Spleen (tissue), 7 donors: Measurements from ENCODE around the gene MGST2.

Experiments
- CTCF ChIP-seq, 11 experiments: fragments of 200-600 bp in 7 of 11; fragments of 450-650 bp in 4 of 11; sonication (generic) in 4 of 11; IDR thresholded peaks in 8 of 11; conservative IDR thresholded peaks in 3 of 11; 1 replicate in 7 of 11; 2 replicates in 4 of 11; pipeline versions ENCODE4 v1.4.0 to v1.8.0; 2016 to 2021; ENCODE audit warnings: antibody characterized with exemption in 11 of 11, inconsistent platforms in 4 of 11, mild to moderate bottlenecking in 1 of 11
- POLR2AphosphoS5 ChIP-seq, 3 donors: sonication (generic); formaldehyde crosslinking; IDR thresholded peaks; one replicate each; pipeline ENCODE4 v1.5.1; 2017; ENCODE audit warnings: antibody characterized with exemption in 3 of 3
- donor health status: DM: no; HTN: no; CAD: no; lungs with moderate emphysema.
- donor health status: DM: no; HTN: no; CAD: no.
- donor health status: DM: no; HTN: no; CAD: no.

- TF ChIP-seq CTCF (IDR thresholded peaks at IDR 0.05 in 8 of 11, conservative IDR thresholded peaks at IDR 0.05 in 3 of 11) (no peak), POLR2AphosphoS5 (IDR thresholded peaks at IDR 0.05) (no peak)
Observed at GRCh38 chr4:139624441-139625092, 41.1 kb upstream of the MGST2 start.
